Kidney capillary endothelial cell (primary cell): ENCODE data around the gene RAB14.

Experiments used
- DNase-seq: peaks from one replicate; pipeline ENCODE4 v3.0.0-alpha.2; 2018; ENCODE audit warnings: low spot score

RAB14 gene

DNA sequence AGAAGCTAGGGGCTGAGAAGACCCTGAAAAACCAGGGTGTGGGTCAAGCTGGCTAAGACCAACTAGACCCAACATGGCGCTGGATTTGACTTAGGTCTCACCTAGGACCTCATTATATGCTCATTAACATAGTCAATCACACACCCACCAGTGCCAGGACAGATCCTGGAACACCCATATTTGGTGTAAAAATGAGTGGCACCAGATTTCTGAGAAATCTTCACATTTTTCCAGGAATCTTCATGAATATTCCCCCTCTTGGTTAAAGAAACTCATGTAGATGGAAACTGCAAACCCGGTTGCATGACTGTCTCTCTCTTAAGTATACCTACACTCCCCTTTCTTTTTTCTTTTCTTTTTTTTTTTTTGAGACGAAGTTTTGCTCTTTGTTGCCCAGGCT lies 17.9 kb upstream of the RAB14 start:
- DNase-seq = no peak

DNA sequence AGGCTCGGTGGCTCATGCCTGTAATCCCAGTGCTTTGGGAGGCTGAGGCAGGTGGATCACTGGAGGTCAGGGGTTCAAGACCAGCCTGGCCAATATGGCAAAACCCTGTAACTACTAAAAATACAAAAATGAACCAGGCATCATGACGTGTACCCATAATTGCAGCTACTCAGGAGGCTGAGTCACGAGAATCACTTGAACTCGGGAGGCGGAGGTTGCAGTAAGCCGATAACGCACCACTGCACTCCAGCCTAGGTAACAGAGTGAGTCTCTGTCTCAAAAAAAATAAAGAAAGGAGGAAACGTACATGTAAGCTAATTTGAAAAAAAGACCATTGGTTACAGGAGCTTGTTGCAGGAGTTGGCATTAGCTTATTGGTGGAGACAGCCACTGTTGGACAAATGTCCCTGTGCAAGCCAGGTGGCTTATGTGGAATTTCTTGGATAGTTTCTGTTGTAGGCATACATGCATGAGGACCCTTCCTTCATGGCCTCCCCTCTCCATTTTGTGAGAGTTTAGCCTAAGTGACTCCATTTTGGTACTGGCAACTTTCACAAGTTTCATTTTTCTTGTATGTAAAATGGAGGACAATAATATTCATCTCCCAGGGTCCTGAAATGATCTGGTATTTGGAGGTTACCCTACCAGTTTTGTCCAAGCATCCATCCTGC lies 16.8 kb upstream of the RAB14 start:
- no peak for DNase-seq

DNA sequence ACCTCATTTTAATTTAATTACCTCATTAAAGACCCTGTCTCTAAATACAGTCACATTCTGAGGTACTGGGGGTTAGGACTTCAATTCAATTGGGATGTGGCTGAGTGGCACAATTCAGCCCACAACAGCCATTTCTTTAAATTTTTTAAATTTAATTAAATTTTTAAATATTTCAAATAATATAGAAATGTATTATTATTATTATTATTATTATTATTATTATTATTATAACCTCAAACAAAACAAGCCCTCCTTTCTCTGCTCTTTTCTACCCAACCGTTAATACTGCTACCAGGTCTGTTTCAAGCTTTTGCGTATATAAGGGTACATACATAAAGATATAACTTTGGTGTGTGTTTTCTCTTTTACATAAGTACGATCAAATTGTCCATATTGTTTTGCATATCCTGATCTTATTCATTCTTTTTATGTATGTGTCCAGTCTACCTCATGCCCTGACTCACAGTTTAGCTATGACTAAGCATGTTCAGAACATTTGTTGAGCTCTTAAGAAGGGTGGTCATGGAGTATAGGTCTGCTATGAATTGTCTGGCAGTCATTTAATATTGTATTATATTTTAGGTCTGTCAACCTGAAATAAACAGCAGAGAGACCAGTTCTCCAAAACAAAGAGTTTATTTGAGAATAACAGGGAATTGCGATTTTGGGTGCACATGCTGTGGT lies 16.1 kb upstream of the RAB14 start:
- no peak for DNase-seq

DNA sequence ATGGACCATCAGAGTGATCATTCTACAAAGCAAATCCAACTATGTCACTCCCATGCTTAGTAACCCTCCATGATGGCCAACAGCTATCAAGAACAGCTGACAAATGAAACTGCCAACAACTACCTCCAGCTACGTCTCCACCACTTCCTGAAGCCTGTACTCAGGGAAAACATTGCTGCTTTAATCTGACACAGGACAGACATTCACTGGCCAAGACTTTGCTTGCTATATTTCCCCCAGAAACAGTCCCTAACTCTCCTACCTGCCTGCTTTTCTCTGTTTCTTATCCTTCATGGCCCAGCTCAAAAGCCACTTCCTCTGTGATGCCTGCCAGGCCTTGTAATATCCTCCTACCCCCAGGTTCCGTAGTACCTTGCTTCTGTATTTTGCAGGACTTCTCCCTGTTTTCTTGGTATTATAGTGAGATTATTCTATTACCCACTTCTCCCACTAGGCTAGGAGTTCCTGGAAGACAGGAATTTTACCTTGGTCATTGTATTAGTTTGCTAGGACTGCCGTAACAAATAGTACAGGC lies 14.7 kb upstream of the RAB14 start:
- no peak for DNase-seq

DNA sequence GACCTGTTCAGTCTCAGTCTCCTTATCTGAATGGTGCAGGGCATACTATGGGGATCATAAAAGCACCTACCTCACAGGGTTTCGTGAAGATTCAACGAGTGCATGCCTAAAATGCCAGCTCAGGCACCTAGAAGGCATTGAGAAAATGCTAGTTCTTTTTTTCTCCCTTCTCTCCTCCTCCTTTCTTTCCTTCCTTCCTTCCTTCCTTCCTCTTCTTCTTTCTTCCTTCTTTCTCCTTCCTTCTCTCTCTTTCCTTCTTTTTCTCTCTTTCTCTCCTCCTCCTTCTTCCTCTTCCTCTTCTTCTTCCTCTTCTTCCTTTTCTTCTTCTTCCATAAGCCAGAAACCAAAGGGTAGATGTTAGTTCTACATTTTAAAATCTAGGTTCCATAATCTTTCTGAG lies 12.3 kb upstream of the RAB14 start:
- no peak for DNase-seq

DNA sequence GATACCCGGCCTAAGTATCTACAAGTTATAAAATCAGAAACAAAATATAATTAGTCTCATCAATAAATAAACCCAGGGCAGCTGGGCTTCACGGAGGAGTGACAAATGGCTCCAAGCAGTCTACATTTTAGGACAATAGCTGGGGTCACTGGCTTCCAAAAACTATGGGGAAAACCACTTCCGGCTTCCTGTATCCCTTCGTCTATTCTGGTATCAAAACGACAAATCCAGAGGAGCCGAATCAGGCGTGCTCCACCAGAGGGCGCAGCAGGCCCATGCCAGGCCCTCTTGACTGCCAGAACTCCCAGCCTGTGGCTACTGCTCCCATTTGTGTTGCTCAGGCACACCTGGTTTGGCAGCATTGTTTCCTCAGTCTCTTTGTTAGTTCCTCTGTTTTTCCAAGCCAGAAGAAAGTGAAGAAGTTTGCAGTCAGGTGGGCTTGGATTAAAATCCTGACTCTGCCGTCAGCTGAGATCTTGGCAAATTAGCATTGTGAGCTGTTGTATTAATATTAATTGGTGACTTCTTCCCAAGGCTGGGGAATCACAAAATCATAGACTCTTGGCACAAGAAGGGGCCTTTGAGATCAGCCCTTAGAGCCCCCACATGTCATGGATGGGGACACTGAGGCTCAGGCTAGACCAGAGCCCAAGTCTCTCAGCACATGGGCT lies 11.6 kb upstream of the RAB14 start:
- peak; percentile 87 for DNase-seq

DNA sequence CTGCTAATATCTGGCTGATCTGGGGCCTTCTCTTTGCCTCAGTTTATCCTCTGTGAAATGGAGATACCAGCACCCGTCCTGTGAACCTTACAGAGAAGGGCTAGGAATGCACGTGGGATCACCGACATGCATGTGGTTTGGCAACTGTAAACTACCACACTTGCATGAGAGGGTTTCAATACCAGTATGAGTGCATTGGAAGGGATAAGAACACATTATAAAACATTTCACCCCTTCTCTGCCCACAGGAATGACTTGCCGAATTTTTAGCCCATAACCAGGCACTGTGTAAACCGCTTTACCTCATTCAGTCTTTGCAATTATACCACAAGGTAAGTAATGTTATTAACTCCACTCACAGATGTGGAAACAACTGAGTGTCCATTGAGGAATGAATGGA lies 8.9 kb upstream of the RAB14 start:
- DNase-seq = no peak

DNA sequence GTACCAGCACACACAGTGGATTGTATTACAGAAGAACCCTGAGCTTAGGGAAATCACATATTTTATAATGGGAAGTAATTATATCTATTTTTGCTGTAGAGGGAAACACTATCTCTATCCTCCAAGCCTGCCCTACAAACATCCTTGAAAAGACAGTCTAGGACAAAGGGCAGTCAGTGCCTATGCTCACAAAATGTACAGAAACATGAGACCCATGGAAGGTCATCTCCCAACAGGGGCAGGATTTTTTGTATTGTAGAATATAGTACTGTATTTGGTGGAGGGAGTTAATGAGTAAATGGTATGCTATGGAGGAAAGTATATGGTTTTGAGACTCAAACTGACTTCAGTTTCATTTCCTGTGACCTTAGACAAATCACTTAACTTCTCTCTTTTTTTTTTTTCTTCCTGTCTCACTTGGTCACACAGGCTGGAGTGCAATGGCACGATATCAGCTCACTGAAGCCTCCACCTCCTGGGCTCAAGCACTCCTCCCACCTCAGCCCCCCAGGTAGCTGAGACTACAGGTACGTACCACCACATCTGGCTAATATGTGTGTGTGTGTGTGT lies 5.8 kb upstream of the RAB14 start:
- DNase-seq = no peak

DNA sequence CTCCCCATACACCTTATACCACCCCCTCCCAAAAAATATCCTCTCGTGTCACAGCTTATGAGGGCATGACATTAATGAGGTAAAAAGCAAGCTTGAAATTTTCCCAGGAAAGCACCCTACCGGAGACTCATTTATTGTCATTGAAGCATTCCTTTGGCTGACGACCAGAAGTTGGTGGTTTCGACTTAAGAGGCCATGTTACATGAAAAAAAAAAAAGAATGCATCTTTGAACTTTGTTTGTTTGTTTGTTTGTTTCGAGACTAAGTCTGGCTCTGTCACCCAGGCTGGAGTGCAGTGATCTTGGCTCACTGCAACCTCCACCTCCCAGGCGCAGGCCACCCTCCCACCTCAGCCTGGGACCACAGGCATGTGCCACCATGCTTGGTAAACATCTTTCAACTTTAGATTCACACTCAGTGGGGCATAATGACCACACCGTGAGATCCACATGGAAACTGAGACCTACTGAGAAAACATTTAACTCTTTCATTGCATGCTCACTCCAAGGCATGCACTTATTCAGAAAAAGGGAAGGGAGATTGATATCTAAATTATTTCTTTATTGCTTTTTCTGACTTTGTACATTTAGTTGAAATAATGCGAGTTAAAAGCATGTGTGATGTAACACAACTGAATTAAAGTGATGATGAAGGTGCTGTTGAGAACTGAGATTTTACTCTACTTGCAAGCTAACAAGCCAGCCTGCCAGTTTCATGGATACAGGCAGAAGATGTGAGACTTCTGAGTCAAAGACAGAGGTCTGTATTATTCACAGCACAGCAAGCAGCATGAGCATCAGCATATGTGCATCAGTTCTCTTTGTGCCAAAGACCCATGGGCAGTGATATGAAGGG lies 5.1 kb upstream of the RAB14 start:
- no peak for DNase-seq

DNA sequence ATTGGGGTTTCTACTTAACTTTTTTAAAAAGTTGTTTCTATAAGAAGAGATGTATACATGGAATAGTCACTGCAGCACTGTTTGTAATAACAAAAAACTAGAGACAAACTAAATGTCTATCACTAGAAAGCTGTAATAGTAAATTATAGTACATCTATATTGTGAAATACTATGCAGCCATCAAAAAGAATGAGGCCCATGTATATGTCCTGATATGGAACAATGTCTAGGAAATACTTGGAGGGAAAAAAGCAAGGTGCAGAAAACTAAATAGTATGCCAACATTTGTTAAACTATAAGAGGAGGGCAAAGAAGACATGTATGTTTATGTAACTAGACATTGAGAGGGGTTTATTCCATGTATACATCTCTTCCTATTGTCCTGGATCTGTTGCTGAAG lies 2.9 kb upstream of the RAB14 start:
- no peak for DNase-seq

DNA sequence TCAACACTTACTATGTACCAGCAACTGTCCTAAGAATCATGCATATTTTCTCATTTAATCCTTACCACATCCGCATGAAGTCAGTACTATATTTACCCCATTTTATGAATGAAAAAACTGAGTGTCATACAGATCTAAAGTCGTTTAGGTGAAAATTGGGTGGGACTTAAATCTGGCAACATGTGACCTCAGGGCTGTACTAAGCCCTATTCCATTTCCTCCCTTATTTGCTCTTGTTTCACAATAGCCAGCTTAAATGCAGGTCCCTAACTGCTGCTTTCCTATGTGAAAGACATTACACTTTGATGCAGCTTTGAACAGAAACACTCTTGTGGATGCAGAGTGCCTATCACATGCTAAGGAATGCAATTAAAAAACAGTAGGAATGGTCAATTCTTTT lies 2.5 kb upstream of the RAB14 start:
- DNase-seq = no peak

DNA sequence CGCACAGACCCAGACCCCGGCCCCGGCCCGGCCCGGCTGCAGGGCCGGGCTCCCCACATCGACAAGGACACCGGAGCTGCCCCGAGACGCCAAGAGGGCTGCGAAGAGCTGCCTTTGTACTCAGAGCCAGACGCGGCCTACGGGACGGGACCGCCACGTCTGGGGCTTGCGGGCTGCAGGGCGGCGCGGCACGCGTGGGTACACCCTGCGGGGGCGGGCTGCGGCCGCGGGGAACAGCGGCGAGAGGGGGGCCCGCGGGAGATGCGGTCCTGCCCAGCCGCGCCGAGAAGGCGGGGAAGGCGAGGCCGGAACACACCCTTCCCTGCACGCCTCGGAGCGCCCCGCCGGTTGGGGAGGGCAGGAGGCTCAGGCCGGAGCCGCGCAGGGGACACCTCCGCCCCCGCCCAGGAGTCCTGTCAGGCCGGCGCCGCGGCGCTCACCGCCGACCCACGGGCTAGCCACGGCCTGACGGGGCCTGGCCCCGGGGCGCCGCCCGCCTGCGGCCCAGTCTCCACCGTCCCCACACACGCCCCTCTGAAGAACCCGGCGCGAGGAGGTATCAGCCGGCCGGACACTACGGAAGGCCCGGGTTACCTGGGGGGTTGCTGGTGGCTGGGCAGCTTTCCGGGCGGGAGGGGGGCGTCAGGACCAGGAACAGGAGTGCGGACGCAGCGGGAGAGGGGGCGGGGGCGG lies 478 bp downstream of the RAB14 start:
- DNase-seq = no peak

DNA sequence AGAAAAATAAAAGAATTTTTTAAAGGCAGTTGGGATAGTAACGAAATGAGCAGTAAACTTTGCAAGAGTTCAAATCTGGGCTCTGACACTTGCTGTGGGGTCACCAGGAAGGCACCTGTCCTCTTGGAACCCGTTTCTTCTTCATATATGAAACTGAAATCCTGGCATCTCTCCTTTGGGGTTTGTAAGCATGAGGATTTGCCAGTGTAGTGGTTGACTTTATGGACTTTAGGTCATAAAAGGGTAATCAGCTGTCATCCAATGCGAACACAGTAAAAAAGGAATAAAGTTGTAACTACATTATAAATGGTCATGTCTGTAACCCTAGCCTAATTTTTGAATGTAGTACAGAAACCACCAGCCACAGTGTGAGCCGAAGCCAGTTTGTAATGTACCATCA lies 1.3 kb downstream of the RAB14 start:
- DNase-seq = no peak

DNA sequence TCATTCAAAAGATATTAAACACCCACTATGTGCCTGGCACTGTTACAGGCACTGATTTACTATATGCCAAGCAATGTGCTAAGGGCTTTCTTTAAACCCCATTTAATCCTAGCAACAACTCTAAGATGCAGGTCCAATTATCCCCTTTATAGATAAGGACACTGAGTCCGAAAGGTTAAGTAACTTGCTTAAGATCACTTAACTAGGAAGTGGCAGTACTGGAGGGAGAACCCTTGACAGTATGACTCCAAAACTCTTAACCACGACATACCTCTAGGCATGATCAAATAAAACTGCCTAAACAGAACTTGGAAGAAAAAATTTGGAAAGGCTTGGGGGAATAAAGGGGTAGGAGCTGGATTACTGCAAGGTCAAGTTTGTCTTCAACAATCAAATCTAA lies 1.7 kb downstream of the RAB14 start:
- DNase-seq = no peak

DNA sequence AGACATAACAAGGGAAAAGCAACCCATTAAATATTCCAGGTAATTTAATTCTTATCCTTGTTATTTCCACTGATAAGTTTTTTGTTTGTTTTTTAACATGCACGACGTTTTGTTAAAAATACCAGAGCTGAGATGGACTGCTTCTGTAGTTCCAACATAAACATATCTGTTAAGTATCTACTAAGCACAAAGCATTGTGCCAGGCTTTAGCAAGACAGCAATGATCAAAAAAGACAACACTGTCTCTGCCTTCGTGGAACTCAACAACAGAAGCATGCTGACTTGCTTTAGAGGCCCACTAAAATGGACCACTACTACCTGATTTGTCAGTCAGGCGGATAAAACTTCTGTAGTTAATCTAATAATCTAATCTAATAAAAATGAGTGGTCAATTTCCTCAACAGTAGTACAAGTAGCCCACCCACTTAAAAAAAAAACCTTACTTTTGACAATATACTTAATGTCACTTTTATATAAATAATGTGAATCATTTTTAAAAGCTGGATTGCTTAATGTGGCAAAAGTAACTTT lies 3.1 kb downstream of the RAB14 start:
- no peak for DNase-seq

DNA sequence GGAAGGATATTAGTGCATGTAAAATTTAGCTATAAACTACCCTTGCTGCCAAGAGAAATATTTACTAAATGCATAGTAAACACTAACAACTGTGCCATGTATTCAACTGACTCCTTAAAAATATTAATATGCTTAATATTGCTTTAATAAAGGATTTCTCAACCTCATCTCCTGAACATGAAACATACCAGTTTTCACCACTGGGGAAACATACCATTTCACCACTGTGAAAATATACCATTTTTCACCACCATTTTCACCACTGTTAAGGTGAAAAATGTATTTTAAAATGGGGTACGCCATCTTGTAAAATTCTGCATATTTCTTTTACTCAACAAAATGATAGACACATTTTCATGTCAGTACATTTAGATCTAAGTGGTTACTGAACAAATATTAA lies 4.5 kb downstream of the RAB14 start:
- no peak for DNase-seq

DNA sequence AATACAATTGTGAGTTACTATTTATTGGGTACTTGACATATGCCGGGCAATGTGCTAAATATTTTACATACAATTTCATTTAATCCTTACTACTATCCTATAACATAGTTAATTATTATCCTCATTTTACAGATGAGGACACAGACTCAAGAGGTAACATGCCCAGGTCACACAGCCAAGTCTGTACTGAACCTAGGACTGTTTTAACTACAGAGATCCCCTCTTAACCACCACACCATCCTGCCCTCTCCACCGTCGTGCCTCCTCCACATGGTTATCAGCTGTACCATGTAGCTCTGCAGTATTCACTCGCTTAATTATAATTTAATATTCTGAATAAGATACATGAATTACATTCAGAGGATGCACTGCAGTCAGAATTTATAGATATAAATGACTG lies 5.3 kb downstream of the RAB14 start:
- no peak for DNase-seq

DNA sequence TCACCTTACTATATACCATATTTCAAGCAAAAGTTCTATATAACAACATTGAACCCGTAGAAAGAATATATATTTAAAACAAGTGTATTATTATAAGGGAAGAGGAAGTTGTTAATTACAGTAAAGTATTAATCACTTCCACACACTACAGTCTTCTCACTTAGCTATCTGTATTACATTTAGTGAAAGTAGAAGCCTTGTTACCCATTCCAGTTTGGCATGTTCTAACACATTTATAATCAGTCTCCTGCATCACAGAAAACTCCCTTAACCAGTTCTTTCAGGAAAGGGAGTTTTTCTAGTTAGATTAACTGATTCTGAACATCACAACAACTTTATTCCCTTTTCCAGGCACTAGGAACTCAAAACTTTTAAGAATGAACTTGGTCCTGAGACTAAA lies 6.9 kb downstream of the RAB14 start:
- no peak for DNase-seq

DNA sequence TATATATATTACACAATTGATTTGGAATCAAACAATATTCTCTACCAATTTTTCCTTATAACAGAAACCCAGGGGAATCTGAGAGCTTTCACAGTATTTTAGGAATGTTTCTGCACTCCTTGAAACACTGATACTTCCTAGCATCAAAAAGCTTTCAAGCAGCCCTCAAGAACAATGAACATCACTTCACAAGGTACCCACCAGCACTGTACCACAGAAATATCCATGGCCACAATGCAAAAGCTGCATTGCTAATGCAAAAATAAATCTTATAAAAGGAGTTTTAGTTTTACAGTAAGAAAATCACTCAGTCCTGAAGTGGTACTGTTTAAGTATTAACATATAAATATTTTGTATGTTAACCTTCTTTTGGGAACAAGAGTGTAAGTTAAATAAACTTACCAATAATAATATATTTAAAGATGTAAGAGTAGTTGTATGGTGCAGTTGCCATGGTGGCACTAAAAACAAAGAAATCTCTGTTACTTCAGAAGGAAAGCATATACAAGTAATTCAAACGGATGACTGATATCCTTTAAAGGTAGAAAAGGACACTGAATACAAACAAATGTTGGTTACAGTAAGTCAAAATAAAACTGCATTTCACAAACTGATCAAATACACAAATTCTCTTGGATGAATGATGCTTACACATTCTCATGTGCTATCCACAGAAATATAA lies 8.6 kb downstream of the RAB14 start:
- no peak for DNase-seq

DNA sequence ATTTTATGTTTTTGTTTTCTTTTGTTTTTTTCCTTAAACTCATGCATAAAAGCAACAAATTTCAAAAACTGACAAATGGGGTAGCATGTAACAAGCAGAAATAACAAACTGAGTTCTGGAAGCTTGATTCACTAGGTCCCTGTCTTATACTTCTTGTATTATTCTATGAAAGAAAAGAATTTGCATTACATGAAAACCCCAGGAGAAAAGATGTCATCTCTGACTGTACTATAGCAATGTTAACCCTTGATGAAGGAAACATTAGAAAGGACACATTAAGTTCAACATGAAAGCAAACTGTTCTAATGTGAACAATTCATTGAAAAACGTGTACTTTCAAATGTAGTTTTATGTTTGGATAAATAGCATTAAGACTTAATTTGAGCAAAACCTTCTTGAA lies 9.2 kb downstream of the RAB14 start:
- no peak for DNase-seq

DNA sequence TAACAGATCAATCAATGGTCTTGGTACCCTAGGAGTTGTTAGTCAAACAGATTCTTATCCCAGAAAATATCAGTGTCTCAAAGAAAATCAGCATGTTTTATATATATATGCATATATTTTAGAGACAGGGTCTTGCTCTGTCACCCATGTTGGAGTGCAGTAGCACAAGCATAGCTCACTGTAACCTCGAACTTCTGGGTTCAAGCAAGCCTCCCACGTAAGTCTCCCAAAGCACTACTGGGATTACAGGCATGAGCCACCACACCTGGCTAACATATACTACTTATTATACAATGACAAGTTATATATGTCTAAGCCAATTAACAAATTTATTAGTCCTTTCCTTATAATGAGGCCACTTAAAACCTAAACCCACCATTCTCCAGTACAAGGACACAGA lies 10.4 kb downstream of the RAB14 start:
- no peak for DNase-seq
